GM21423 (cell line): ENCODE measurements around the gene TP73.
"Not testable (repeated sequence)": the region's sequence is repeated elsewhere in the genome, so short reads cannot be mapped to it uniquely, and the experiment has no call there.

ENCODE experiments used
- ATAC-seq: cut with Tn5 transposase; IDR thresholded peaks from one replicate; pipeline ENCODE4 v1.9.1; 2021; ENCODE audit warnings: mild to moderate bottlenecking, moderate library complexity; ENCODE audit not compliant: unreplicated experiment

The TP73 gene

DNA sequence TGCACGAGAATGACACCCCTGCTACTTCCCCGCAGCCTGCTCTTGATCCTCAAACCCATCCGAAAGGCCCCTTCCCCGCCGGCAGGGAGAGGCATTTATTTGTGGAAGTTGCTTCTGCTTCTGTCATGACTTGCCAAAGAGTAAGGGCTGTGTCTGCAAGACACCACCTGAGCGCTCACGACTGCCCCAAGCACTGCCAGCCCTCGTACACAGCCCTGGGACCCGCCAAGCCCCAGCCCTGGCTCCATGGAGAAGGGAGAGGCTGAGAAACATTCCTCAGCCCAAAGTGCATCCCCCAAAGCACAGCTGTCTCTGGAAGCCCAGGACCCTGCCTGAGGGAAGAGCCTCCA lies 33.8 kb upstream of the TP73 start:
- no peak for ATAC-seq

DNA sequence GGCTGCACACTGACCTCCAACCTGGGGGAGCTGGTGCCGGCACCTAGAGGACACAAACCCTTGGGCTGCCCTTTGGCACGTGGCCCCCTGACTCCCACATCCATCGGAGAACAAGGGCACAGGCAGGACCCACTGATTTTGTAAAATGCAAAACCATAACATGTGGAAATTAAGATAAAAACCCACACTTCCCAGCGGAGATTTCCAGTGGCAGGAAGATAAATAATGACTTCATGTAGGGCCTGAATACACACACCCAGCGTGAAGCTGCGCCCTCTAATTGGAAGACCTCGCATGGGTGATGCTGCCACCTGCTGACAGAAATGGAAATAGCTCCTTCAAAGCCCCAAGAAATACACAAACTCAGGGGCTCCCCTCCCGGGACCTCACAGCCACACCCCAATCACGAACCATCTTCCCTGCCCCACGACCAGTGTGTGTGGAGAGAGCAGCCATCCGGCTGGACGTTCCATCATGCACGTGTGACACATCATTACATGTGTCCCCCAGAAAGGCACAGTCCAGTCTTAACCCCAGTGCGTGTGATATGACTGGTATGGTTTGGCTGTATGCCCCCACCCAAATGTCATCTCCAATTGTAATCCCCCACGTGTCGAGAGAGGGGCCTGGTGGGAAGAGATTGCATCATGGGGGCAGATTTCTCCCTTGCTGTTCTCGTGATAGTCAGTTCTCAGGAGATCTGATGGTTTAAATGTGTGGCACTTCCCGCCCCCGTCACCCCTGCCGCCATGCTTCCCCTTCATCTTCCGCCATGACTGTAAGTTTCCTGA lies 33.2 kb upstream of the TP73 start:
- no peak for ATAC-seq

DNA sequence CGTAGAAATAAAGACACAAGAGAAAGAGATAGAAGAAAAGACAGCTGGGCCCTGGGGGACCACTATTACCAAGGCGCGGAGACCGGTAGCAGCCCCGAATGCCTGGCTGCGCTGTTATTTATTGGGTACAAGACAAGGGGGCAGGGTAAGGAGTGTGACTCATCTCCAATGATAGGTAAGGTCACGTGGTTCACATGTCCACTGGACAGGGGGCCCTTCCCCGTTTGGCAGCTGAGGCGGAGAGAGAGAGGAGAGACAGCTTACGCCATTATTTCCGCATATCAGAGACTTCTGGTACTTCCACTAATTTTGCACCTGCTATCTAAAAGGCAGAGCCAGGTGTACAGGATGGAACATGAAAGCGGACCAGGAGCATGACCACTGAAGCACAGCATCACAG lies 31.6 kb upstream of the TP73 start:
- no peak for ATAC-seq

DNA sequence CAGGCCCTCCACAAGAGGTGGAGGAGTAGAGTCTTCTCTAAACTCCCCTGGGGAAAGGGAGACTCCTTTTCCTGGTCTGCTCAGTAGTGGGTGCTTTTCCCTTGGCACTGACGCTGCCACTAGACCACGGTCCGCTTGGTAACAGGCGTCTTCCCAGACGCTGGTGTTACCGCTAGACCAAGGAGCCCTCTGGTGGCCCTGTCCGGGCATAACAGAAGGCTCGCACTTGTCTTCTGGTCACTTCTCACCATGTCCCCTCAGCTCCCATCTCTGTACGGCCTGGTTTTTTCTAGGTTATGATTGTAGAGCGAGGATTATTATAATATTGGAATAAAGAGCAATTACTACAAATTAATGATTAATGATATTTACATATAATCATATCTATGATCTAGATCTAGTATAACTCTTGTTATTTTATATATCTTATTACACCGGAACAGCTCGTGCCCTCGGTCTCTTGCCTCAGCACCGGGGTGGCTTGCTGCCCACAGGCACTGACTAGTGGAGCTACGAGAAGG lies 31.1 kb upstream of the TP73 start:
- ATAC-seq = not testable (repeated sequence)

DNA sequence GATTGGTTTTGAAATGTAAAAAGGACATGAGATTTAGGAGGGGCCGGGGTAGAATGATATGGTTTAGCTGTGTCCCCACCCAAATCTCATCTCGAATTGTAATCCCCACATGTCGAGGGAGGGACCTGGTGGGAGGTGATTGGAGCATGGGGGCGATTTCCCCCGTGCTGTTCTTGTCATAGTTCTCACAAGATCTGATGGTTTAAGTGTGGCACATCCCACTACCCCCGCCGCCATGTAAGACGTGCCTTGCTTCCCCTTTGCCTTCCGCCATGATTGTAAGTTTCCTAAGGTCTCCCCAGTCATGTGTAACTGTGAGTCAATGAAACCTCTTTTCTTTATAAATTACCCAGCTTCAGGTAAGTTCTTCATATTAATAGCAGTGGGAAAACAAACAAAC lies 30.2 kb upstream of the TP73 start:
- not testable (repeated sequence) for ATAC-seq

DNA sequence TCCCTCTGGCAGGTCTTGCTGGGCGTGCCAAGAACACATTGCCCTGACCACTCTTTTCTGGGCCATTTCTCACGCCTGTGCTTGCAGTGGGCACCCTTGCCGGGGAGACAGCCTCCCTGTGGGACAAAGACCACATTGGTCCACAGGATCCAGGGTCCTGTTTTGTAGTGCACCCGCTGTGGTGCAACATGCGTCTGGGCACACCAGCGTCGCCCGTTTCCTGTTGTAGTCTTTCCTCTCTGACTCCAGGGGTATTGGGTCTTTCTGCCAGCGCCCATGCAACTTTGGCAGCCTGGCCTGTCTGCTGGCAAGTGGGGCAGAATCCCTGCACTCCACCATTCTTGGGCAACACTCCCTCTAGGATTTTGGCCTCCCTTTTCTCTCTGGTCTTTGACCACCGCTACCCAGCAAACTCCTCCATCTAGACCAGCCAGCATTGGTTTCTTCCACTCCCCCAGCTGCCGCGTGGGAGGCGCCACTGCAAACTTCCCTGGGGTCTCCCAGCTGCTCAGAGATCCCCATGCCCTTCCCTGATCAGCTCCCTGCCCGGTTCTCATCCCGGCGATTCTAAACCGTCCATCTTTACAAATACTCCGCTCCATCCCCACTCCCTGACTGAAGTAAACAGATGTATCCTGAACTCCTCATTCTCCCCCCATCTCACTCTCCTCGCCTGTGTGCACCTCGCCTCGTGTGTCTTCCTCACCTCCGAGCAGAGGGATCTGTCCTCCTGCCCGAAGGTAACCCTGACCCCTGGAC lies 28.7 kb upstream of the TP73 start:
- ATAC-seq = no peak

DNA sequence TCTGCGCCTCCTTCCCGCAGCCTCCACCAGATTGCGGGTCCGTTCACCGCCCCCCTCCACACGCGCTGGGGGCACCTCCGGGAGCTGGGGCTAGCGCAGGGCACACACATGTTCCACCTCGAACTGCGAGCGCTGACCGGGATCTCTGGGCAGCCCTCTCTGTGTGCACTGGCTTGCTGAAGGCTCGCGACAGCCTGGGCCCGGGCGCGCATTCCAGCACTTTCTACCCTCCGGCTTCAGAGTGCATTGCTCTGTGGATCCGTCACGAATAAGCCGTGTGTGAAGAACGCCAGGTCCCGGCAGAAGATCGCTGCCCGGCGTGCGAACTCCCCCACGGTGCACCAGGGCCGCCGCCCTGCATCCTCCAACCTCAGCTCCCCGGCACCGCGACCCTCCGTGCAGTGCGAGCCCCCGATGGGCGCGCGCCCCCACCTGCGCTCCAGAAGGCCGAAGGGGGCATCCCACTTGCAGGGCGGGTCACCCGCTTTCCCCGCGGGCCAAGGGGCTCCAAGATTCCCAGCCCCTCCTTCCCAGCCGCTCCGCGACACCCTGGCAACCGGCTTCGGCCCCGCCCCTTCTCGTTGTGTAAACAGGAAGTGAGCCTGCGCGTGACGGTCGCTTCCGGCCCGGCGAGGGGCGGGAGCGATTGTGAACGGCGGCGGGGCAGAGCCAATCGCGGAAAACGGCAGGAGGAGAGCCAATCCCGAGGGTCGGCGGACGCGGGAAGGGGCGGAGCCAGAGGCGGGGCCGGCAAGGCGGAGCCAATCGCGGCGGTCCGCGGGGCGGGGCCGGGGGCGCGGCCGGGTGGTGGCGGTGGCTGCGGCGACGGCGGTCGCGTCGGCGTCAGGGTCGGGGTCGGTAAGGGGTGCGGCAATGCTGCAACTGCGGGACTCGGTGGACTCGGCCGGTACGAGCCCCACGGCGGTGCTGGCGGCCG lies 27.8 kb upstream of the TP73 start, which contains the start of gene TPRG1L:
TPRG1L (plus strand) TSS at position 816 of the 937 bp plus-strand sequence; CDS start at position 874, 58 bp downstream.
- peak; percentile 93 for ATAC-seq

DNA sequence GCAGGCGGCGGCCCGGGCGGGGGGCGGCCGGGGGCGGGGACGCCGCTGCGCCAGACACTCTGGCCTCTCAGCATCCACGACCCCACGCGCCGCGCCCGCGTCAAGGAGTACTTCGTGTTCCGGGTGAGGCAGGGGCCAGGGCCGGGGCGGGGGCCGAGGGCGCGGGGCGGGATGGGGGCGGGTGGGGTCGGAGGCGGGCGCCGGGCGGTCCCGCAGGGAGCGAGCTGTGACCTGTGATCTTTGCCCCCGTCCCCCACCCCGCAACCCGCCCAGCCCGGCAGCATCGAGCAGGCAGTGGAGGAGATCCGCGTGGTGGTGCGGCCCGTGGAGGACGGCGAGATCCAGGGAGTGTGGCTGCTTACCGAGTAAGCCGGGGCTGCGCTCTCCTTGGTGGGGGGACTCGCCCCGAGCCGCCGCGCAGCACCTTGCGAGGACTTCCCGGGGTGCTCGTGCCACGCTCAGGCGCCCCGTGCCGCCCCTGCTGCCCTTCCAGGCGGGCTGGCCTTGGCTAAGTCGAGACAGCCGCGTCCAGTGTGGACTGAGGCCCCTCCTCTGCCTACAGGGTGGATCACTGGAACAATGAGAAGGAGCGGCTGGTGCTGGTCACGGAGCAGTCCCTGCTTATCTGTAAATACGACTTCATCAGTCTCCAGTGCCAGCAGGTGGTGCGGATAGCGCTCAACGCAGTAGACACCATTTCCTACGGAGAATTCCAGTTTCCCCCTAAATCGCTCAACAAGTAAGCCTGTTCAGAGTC lies 27.0 kb upstream of the TP73 start:
- peak; percentile 8 for ATAC-seq

DNA sequence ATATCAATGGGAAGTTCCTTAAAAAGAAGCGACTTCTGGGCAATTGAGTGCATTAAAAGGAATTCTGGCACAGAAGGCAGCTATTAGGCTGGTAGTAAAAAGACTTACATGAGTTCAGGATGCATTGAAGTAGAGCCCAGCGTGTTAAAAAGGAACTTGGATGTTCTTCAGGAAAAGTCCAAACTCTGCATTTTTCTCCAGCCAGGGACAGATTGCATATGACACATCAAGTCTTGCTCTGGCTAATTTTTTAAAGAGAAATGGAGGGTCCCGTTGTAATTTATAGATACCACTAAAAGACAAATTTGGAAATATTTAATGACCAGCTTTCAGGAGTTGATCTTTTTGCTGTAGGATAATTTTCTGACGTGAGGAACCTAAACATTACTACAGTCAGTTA lies 26.3 kb upstream of the TP73 start:
- ATAC-seq = no peak

DNA sequence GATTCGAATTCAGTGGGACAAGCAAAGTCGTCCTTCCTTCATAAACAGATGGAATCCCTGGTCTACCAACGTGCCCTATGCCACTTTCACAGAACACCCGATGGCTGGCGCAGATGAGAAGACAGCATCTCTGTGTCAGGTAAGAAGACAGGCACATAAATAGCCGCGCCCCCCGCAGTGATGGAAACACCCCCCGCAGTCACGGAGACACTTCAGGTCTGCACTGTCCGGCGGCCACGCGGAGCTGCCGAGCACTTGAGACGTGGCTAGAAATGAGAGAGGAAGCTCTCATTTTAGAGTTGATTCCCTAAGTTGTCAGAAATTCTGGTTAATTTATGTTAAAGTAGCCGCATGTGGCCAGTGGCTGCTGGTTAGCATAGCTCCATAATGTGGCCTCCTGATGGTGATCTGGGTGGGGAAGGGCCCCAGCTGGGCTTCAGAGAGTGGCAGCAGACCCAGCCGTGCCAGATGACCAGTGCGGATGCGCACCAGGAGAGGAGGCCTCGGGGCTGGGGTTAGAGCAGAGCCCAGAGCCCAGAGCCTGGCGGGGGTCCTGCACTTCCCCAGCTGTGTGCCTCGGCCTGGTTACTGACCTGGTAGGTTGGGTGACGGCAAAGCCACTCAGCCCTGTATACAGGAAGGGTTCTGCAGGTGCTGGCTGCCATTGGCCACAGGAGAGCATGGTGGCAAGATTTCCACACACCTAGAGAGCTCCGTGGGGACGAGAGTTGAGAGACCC lies 24.6 kb upstream of the TP73 start:
- no peak for ATAC-seq

DNA sequence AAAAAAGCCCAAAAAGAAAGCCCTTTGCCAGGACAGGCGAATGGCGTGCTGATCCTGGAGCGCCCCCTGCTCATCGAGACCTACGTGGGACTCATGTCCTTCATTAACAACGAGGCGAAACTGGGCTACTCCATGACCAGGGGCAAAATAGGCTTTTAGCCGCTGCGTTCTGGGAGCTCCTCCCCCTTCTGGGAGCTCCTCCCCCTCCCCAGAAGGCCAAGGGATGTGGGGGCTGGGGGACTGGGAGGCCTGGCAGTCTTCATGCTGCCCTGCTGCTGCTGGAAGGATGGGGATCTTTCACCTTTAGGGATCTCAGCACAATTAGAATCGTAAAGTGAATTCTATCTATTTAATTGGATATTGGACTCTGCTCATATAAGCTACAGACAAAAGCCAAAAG lies 23.9 kb upstream of the TP73 start:
- no peak for ATAC-seq

DNA sequence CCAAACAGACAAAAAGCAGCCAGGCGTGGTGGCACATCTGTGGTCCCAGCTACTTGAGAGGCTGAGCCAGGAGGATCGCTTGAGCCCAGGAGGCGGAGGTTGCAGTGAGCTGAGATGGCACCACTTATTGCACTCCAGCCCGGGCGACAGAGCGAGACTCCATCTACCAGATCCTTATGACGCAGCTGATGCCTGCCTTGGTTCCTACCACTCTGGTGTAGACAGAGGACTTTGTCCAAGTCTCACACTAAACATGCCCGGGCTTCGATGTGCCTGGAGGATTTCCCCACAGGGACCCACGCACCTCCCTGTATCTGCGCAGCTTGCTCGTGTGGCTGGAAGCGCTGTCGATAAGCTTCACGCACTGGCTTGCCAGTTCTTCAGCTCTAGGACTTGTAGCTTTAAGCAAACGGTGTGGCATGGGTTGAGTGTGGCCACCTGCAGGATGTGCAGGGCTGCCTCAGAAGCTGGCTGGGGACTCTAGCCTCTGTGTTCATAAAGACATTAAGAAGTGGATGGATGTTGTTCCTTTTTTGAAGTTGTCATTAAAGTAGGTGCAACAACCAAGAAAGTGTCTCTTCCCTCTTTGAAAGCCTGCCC lies 22.7 kb upstream of the TP73 start:
- no peak for ATAC-seq

DNA sequence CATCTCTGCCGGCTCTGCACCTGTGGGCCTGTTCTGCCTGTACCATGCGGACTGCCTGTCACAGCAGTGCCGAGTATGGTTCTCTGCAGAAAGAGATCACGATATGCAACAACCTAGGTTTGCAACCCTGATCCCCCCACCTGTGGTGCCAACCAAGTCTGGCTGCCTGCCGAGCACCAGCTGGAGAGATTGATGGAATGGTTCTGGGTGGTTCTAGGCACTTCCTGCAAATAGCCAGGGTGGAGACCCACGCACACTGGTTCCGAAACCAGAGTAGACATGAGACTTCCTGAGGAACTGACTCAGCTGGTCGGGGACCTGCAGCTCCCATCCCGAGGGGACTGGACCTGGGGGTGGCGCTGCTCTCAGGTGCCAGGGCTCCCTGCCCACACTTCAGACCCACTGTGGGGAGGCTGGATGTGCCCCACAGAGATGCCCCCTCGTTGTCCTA lies 22.1 kb upstream of the TP73 start:
- ATAC-seq = no peak

DNA sequence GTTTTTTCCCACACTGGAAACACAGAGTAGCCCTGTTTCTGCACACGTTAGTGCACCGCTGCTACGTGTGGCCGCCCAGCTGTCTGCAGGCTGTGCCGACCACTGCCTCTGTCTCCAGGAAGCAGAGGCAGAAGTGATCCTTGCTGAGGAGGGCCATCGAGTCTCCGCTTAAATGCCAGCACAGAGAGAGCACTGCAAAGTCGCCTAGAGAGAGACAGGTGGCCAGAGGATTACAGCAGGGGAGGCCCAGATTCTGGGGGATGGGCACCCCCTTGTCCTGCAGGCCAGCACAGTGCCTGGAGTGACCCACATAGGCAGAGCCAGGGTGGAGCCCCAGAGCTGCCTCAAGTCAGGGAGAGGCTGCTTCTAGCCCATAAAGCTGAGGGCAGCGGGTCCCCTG lies 21.4 kb upstream of the TP73 start:
- ATAC-seq = no peak

DNA sequence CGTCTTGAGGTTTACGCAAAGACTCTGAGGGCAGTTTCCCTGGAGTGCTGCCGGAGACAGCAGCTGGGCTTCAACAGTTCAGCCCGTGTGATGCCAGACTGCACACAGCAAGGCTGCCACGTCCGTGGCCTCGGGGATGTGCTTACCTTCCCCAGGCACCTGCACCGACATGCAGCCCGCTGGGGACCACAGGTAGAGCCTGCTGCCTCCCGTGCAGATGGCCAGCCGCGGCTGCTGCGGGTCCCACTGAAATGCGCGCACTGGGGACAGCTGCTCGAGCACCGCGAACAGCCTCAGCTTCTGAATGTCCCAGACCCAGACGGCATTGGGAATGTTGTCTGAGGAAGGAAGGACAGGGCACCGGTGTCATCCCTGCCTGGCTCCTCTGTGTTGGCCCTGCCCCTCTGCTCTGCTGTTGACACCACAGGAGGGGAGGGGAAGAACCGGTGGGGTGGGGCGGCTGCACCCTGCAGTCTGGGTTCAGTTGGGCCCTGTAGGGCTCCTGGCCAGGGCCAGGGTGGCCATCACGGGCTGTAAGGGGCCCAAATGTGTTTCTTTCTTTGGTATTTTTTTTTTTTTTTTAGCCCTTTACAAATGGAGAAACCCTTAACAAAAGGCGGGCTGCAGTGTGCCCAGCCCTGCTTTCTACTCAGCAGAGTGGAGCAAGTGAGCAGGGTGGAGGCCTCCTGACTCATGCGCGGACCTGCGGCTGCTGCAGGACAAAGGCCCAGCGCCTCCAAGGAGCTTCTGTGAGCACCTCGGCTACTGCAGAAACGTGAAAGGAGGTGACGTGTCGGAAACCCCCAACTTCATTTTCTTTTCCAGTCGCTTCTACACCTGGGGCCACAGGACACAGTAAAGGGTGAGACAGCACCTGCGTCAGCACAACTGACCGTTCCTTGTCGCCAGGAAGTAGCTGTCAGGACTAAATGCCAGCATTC lies 20.7 kb upstream of the TP73 start:
- no peak for ATAC-seq

DNA sequence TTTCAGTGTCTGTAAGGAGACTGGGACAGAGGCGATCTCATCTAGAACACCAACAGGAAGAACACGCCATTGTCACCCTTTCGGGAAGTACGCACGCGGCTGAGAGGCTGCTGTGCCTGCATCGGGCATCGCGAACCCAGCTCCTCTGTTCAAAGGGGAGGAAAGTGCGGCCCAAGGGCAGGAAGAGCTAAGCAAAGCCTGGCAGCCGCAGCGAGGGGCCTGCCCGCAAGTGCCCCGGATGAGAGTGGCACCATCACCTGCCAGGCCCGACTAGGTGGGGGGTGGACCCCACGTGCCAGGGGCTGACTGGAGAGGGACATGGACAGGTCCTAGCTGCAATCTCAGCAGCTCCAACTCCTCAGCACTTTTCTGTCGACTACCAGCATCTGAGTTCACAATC lies 20.0 kb upstream of the TP73 start:
- no peak for ATAC-seq

DNA sequence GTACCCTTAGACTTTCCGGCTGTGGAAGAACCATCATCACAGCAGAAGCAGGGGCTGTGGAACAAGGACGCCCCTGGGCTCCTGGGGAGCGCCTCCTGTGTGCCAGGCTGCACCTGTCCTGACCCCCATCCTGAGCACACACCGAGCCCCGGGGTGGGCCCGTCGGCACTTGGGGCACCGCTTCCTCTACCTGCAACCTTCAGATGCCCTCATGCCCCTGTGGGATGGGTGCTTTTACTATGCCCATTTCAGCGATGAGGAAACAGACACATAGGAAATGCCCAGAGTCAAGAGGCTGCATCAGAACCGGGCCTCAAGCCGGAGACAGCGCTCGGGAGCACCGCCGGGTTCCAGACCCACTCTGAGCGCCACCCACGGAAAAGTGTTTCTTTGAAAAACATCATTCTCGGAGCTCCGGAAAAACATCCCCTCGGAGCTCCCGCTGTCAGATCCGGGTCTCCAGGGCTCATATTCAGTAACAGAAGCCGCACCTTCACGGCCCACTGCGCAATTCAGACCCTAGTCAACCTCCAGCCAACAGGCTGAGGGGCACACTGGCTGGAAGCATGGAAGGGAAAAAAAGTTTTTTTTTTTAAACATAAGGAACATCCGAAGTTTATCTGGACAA lies 19.5 kb upstream of the TP73 start:
- ATAC-seq = no peak
